DMS79 (cell line): Measurements from ENCODE around the gene CALHM5.

Source experiments
- DNase-seq: peaks from one replicate; lab custom pipeline; 2025; lab: John Stamatoyannopoulos, UW

The CALHM5 gene

DNA sequence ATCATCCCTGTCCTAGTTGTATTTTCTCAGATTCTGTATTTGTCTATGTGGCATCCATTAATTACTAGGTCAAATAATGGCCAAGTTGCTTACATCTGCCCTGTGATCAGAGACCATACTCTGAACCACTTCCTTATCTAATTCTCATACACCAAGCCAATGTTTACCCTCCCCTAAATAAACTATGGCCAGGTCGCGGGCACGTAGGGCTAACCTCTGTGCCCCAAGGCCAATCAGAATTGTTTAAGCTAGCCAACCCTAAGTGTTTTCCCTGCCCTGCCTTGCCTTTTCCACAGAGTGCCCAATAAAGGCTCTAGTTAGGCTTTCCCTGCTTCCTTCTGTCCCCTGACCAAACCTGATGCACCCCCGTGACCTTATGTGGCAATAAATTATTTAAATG lies 39.4 kb downstream of the CALHM5 start:
- DNase-seq: no peak

DNA sequence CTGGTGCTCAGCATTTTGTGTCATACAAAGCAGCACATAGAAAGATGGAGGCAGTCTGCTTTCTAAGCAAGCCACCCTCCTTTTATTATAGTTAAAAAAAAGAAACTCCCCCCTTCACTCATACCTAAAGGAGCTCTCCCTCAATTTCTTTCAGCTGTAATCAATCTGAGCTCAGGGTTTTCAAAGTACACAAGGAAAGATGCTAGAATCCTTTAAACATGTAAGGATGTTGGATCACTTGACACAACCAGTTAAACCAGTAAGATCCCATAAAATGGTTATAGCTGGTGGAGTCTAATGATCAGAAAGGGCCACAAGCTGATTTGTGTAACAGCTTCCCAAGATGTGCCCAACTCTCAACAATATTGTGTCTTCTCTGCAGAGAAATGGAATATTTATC lies 42.0 kb downstream of the CALHM5 start, which contains the start of gene CALHM4:
Gene CALHM4, plus strand, starts transcription at position 301 of the 400 bp plus-strand sequence. Its CDS starts 43 bp downstream, at position 344.
- no peak for DNase-seq

DNA sequence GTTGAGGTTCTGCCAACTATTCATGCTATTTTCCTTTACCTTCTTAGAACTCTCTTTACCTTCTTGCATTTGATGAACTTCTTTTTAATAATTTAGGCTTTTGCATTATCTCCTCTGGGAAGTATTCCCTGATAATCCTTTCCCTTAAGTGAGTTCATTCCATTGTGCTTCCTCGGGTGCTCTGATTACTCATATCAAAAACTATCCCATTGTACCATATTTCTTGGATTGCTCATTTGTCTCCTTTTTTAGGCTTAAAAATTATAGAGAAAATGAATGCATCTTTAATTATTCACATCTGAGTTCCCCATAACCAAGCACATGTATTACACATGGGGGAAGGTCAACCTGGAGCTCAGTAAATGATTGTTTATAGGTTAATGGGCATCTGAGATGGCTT lies 44.6 kb downstream of the CALHM5 start:
- no peak for DNase-seq

DNA sequence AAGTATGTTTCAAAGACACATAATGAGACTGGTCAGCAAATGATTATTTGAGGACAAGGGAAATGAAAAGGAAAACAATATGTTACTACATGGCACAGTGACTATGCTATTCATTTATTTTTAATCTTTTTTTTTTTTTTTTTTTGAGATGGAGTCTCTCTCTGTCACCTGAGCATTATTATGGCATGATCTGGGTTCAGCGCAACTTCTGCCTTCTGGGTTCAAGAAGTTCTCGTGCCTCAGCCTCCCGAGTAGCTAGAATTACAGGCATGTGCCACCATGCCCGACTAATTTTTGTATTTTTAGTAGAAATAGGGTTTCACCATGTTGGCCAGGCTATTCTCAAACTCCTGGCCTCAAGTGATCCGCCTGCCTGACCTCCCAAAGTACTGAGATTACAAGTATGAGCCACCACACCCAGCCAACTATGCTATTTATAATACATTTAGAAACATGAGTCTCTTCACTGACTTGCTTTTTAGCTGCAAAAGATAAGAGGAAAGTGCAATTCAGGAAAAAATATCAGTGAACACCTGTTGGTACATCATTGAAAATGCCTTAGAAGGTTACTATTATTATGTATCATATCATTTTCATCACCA lies 45.5 kb downstream of the CALHM5 start:
- no peak for DNase-seq

DNA sequence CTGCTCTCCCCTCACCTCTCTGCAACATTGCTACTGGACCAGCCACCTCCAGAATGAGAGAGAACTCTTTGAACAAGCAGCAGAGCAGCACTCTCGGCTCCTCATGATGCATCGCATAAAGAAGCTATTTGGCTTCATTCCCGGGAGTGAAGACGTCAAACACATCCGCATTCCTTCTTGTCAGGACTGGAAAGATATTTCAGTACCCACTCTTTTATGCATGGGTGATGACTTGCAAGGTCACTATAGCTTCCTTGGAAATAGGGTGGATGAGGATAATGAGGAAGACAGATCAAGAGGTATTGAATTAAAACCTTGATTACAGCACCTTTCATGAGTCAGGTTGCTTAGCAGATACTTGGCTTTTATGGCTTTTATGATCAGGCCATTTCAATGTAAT lies 46.5 kb downstream of the CALHM5 start:
- DNase-seq: peak; percentile 97

DNA sequence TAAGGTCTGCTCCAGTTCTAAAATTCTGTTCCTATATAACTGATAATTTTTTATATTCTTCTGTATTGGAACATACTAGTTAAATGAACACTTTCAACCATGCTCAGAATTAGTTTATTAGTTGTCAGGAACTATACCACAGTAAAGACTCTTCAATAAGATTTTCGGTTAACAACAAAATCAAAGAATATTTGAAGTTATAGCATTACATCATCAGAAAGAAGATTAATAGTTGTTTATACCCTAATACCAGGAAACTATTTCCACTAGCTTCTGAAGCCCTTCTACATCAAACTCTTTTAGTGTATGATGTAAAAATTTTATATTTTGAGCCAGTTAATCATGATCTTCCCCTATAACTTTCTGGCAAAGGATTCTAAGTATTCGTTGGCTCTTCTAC lies 48.7 kb downstream of the CALHM5 start:
- DNase-seq: no peak

DNA sequence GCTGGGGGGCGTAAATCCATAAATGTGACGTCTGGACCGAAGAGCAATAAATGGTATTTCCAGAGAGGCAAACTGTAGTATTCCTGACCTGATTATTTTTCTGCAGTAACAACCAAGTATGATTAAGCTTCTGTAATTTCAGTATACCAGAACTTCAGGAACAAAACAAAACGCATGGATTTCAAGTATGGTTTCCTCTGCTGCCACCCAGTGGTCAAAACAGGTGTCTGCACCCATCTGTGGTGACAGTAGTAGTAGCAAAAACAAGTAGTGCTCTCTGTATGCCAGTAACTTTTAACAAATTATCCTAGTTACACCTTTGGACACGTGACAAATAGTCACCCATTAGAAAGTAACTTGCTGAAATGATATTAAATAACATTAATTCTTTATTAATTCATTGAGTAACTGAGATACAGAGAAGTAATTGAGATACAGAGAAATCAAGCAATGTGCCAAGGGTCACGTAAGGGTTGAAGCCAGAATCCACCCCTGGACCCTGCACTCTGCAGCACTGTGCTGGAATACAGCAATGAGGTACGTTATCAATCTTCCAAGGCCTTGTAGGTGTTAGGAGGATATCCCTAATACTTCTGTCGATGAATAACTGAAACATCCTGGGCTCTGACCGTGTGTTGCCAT lies 50.1 kb downstream of the CALHM5 start:
- peak; percentile 25 for DNase-seq

DNA sequence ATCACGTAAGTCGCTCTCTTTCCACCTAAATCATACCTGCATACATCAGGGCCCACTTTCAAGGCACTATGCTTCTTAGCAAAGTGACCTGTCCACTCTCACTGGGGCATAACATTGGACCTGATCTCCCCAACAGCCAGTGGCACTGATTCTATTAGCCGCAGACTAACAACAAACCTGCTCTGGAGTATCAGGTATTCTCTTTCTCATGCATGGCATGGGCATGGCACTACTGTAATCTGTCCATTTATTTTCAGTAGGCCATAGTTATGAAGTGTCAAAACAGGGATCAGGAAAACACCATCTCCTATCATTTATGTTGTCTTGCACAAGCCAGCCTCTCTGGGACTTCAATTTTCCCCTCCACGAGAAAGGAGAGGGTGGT lies 50.6 kb downstream of the CALHM5 start:
- DNase-seq: no peak

DNA sequence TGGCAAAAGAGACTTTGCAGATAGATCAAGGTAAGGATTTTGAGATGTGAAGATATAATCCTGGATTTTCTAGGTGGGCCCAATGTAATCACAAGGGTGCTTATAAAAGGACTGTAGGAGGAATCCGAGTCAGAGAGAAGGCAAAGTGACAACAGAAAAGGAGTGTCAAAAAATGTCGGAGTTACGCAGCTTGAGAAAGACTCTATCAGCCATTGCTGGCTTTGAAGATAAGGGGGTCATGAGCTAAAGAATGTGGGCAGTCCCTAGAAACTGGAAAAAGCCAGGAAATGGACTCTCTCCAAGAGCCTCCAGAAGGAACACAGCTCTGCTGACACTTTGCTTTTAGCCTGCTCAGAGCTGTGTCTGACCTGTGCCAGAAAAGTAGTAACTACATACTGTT lies 51.2 kb downstream of the CALHM5 start:
- DNase-seq: no peak

DNA sequence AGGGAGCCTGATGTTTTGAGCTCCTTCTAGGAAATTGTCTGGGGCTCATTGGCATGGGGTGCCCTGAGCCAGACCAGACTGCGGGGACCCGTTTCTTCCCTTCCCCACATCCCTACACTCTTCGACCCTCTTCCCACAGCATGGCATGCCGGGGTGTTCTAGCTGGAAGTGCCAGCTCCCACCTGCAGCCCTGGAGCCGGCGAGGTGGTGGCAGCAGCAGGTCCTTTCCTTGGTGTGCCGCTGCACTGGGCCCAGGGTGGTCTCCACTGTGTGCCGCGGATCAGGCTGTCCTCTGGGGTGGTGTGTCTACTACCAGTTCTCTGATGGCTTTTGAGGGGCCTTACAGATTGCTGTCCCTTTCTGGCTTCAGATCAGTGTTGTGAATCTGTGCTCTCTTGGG lies 52.4 kb downstream of the CALHM5 start:
- no peak for DNase-seq

DNA sequence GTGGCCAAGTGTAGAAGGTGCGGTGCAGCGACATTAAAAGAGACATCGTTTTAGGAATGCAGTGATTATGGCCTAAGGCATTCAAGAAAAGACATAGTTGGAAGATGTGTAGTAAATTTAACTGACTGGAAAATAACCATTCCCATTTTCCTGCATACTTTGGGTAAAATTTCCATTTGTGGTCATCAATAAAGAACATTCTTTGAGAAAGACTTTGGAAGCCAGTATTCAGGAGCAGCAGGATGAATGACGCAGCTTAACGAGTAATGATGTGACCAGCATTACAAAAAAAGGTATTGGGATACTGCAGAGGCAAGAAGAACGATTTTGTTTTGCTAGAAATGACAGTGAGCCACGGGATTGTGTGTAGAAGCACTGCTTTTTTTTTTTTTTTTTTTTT lies 52.9 kb downstream of the CALHM5 start:
- no peak for DNase-seq

DNA sequence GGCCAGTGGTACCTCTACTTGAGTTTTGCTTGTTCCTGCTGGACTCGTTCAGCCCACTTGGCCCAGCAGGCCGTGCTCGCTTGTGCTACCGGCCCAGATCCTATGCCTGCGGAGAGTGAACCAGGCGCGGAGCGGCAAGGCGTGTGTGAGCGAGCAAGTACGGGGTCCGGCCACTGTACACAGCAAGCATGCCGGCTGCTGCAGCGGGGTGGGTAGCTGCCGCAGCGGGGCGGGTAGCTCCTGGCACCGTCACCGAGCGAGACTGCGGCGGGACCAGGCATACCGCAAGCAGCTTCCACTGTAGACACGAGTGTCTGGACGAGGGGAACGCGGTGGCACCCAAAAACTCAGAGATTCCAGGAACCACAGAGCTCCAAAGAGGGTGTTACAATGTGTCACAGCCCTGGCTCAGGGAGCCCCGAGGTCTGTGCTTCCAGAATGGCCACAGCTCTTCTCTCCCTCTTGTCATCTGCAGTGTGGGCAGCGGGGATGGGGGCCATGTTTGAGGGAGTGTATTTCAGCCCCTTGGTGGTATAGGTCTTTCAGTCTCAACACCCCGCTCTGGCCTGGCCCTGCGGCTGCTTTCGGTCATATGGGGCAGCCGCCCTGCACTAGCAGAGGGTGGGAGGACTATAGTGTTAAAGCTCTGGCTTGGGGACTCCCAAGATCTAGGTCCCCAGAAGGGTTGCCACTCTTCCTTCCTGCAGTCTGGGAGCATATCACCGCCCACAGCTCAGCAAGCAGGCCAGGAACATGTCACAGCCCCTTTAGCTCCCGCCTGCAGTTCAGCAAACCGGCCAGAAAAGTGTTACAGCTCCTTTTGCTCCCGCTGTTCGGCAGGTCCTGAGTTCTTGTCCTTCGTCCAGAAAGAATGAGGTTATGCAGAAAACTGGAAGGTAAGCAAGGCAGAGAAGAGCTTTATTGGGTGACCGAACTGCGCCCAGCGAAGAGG lies 53.8 kb downstream of the CALHM5 start:
- no peak for DNase-seq

DNA sequence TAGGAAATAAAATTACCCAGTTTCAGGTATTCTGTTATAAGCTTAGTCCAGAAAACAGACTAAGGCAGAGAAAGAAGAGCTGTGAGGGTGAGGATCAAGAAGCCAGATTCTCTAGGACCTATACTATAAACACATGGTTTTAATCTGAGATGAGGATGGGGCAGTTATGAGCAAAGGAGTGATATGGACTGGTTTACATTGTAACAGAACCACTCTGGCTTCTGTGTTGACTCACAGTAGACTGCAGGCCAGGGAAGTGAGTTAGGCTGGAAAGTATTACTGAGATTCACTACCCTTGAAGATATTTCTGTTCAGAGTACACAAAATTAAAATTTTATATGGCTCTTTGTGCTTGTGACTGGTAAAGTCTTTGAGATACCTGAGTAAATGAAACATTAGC lies 56.7 kb downstream of the CALHM5 start:
- no peak for DNase-seq

DNA sequence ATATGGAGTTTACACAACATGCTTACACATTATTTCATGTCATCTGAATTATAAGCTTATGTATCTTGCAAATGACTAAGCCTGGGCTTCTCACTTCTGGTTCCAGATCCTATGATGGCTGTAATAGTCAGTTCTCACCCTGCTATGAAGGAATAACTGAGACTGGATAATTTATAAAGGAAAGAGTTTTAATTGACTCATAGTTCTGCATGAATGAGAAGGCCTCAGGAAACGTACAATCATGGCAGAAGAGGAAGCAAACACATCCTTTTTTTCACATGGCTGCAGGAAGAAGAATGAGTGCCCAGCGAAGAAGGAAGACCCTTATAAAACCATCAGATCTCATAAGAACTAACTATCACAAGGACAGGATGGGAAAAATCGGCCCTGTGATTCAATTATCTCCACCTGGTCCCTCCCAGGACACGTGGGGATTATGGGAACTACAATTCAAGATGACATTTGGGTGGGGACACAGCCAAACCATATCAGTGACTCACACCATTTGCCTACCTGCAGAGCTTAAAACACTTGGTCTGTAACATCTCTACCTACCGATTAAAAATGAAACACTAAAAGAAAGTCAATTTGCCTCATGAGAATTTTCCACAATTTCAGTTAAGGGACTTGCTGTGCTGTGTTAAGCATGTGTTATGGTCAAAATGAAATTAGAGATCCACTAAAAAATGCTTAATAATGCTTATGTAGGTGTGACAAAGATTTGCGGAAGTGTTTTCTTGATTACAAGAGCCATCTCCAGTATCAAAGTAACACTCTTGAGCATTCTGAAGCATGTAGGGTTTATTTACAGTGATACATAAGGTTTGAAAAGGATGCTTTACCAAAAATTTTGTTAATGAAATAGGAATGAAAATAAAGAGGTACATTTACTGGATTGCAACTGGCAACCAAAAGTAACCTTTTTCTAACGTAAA lies 57.6 kb downstream of the CALHM5 start:
- DNase-seq: no peak

DNA sequence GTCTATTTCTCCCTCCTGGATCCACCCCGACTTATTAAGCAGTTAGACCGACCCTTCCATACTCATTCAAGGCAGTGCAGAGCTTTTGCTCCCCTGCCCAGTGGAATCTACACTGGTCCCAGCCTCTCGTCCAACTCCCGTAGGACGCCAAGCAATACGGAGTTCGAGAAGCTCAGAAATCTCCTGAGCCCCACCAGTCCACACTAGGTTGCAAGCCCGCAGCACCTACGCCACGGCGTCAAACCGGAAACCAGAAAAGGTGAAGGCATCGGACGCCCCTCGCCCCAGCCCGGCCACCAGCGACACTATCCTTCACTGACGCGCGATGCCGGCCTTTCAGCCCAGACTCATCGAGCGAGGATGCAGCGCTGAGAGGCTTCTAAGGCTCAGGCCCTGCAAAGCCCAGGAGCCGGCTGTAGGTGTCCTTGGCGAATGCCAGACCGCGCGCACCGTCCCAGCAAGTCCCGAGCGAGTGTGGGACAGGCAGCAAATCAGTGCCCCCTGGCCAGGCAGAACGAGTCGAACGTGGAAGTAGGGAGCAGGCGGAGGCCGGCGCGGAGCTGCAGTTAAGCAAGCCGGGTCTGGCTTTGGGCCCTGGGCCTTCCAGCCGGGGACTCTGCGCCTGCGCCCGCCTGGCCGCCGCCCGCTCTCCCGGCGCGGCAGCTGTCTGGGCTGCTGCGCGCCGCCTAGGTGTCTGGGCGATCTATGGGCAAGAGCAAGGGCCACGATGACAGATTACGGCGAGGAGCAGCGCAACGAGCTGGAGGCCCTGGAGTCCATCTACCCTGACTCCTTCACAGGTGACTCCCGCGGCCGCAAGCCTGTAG lies 59.6 kb downstream of the CALHM5 start, which contains the start of gene RWDD1:
Gene RWDD1, plus strand, starts transcription at position 649 of the 827 bp plus-strand sequence. Its CDS starts 79 bp downstream, at position 728.
- DNase-seq: peak; percentile 98

DNA sequence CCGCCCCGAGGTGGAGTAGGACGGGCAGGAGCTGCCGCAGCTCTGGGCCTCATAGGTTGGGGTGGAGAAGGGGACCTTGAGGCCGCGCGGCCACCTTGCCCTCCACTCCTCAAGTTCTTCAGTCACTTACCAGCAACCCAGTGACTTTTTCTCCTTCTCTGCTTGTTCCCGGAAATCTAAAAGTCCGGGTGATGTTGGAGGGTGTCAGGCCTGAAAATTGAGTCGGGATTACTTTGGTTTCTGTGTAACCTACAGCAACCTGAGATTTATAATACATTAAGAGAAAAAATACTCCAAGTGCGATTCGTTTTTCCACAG lies 60.2 kb downstream of the CALHM5 start:
- DNase-seq: no peak

DNA sequence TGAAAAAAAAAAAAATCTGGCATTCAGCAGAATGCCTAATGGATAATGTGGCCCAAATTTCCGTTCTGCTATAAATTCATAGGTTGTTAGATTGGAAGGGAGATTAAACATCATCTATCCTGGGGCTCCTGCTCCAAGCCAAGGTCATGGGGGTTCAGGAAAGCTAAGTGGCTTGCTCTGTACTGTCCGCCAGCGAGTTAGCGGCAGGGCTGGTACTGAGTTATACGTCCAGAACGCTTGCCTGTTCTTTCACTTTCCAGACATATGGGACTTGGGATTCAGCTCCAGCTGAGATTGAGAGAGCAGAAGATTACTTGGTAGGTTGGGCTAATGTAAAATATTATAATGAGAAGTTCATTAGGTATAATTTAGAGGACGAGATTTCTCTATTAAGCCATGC lies 60.7 kb downstream of the CALHM5 start:
- no peak for DNase-seq
